SK-N-SH (cell line): ENCODE data around the gene SMYD3.

Experiments used
- ELF1 ChIP-seq: IDR thresholded peaks from 2 replicates; pipeline ENCODE4 v1.4.0; 2012
- EP300 ChIP-seq, 2 experiments: IDR thresholded peaks; 2 replicates each; pipeline versions ENCODE4 v1.4.0 to v1.6.1; 2012; ENCODE audit warnings: borderline replicate concordance in 1 of 2, low read depth in 1 of 2, low read length in 1 of 2
- EZH2phosphoT487 ChIP-seq: fragments of 200-600 bp; sonication (generic); IDR thresholded peaks from 2 replicates; pipeline ENCODE4 v1.6.1; 2017; ENCODE audit warnings: low read depth, mixed run types, mild to moderate bottlenecking, antibody characterized with exemption, moderate library complexity, borderline replicate concordance
- JUND ChIP-seq: IDR thresholded peaks from 2 replicates; pipeline ENCODE4 v1.4.0; 2012
- MAX ChIP-seq: IDR thresholded peaks from 2 replicates; pipeline ENCODE4 v1.4.0; 2012; ENCODE audit warnings: low read depth
- MXI1 ChIP-seq: IDR thresholded peaks from 2 replicates; pipeline ENCODE4 v1.6.1; 2012; ENCODE audit warnings: mild to moderate bottlenecking, low read depth, low read length, improper control_type of control experiment
- POLR2AphosphoS5 ChIP-seq: IDR thresholded peaks from 2 replicates; pipeline ENCODE4 v1.6.1; 2012; ENCODE audit warnings: low read depth, low read length
- RFX5 ChIP-seq: IDR thresholded peaks from 2 replicates; pipeline ENCODE4 v1.6.1; 2012; ENCODE audit warnings: mild to moderate bottlenecking, improper control_type of control experiment, low read length
- SIN3A ChIP-seq: IDR thresholded peaks from 2 replicates; pipeline ENCODE4 v1.6.1; 2012; ENCODE audit warnings: low read depth, mild to moderate bottlenecking, low read length, moderate library complexity, borderline replicate concordance
- SMC3 ChIP-seq: IDR thresholded peaks from 2 replicates; pipeline ENCODE4 v1.6.1; 2012; ENCODE audit warnings: low read depth, low read length, improper control_type of control experiment
- TF ChIP-seq, protein P1 (sequence below): fragments of 200-600 bp; sonication (generic); IDR thresholded peaks from 2 replicates; pipeline ENCODE4 v1.6.1; 2017; ENCODE audit warnings: antibody characterized with exemption, mild to moderate bottlenecking, moderate library complexity
- TF ChIP-seq, protein P2 (sequence below): IDR thresholded peaks from 2 replicates; pipeline ENCODE4; 2012

DNA sequence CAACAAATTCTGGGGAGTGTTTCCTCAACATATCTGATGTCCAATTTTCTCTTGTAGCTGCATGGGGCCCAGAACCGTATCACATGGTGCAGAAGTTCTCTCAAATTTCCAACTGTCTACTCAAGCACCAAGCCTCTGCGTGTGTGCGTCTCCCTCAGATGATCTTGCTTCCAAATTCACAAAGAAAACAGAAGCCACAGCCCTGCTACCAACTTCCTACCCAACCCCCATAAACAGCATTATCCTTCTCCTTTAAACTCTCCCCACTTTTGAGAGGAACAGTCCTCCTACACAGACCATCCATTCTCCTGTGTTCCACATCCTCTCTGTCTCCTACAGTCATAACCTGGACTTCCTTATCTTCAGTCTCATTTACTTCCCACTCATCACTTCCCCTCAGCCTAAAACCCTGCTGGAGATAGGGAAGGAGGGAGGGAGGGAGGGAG, 354.1 kb downstream of the SMYD3 start:
- TF ChIP-seq EZH2phosphoT487 (no peak), POLR2AphosphoS5 (no peak), MXI1 (no peak), SMC3 (no peak), ELF1 (no peak), EP300 (IDR thresholded peaks at IDR 0.05; ENCODE audit: borderline replicate concordance in 1 of 2, low read depth in 1 of 2, low read length in 1 of 2) (no peak), MAX (no peak), JUND (no peak), SIN3A (no peak), RFX5 (no peak)
- TF ChIP-seq, protein P1, sequence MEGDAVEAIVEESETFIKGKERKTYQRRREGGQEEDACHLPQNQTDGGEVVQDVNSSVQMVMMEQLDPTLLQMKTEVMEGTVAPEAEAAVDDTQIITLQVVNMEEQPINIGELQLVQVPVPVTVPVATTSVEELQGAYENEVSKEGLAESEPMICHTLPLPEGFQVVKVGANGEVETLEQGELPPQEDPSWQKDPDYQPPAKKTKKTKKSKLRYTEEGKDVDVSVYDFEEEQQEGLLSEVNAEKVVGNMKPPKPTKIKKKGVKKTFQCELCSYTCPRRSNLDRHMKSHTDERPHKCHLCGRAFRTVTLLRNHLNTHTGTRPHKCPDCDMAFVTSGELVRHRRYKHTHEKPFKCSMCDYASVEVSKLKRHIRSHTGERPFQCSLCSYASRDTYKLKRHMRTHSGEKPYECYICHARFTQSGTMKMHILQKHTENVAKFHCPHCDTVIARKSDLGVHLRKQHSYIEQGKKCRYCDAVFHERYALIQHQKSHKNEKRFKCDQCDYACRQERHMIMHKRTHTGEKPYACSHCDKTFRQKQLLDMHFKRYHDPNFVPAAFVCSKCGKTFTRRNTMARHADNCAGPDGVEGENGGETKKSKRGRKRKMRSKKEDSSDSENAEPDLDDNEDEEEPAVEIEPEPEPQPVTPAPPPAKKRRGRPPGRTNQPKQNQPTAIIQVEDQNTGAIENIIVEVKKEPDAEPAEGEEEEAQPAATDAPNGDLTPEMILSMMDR = no peak
- TF ChIP-seq, protein P2, sequence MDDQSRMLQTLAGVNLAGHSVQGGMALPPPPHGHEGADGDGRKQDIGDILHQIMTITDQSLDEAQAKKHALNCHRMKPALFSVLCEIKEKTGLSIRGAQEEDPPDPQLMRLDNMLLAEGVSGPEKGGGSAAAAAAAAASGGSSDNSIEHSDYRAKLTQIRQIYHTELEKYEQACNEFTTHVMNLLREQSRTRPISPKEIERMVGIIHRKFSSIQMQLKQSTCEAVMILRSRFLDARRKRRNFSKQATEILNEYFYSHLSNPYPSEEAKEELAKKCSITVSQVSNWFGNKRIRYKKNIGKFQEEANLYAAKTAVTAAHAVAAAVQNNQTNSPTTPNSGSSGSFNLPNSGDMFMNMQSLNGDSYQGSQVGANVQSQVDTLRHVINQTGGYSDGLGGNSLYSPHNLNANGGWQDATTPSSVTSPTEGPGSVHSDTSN = no peak
